ENCODE measurements around the gene KCTD12. TPM values are rescaled to one million over a fixed set of nuclear protein-coding genes. Genes with fewer than 3 reads are reported as not detected.

KCTD12 gene
- total and polyA plus RNA-seq, 2 donors (not counting 3 experiments of a cell fraction or from before 2014, with no cell fraction given) = 95.9 to 116 TPM

- Histone ChIP-seq H4K20me1 (replicated peaks; ENCODE audit: control insufficient read depth, extremely low read depth, insufficient read depth, low read length) (no peaks in the 10 kb centered on the region), H3K4me1 (ENCODE audit: control insufficient read depth, extremely low read depth, insufficient read depth, low read length) (peaks cover 32% of the 10 kb centered on the region), H3K9me1 (replicated peaks; ENCODE audit: control insufficient read depth, extremely low read depth, insufficient read depth, low read length) (no peaks in the 10 kb centered on the region), H3K79me2 (ENCODE audit: control insufficient read depth, insufficient read depth, low read length) (no peaks in the 10 kb centered on the region), H3K36me3 (ENCODE audit: control insufficient read depth in 2 of 2, extremely low read depth in 1 of 2, insufficient read depth in 2 of 2, low read length in 2 of 2) (no peaks in the 10 kb centered on the region), H3K4me3 (replicated peaks in 1 of 3; ENCODE audit: insufficient read depth in 1 of 3, low read depth in 1 of 3, low read length in 3 of 3) (no peak overlapping the region), H3K27ac (ENCODE audit: insufficient read depth, low read depth, low read length) (no peak overlapping the region), H3K9me3 (replicated peaks; ENCODE audit: control insufficient read depth, insufficient read depth, low read length) (no peaks in the 10 kb centered on the region), H3K9ac (replicated peaks; ENCODE audit: extremely low read depth, insufficient read depth, low read length) (no peak overlapping the region), H3K27me3 (ENCODE audit: control insufficient read depth in 2 of 2, insufficient read depth in 2 of 2, low read length in 2 of 2) (no peaks in the 10 kb centered on the region), H2AFZ (ENCODE audit: low read depth, low read length) (no peak overlapping the region), H3K4me2 (ENCODE audit: insufficient read depth, low read length) (no peak overlapping the region)
- ChIA-PET POLR2A (no interaction called here), CTCF (interaction anchor here (2.0 kb wide), 1 partner anchor 10 kb away, joined by 11 read pairs; no protein-coding TSS in a partner anchor)
- no peak for DNase-seq (ENCODE audit: low read depth, low spot score)
- TF ChIP-seq CTCF (IDR thresholded peaks at IDR 0.05; ENCODE audit: extremely low read depth in 1 of 2, insufficient read depth in 1 of 2, low read depth in 1 of 2, low read length in 2 of 2) (no peak), POLR2AphosphoS5 (IDR thresholded peaks at IDR 0.05; ENCODE audit: insufficient read depth, low read depth, low read length) (no peak), GATA2 (IDR thresholded peaks at IDR 0.05; ENCODE audit: insufficient read depth, insufficient read length, low read depth, low read length) (no peak), POLR2A (IDR thresholded peaks at IDR 0.05; ENCODE audit: low read depth, low read length) (no peak), FOS (IDR thresholded peaks at IDR 0.05; ENCODE audit: borderline replicate concordance, insufficient read depth, low read length) (no peak)
- FAIRE-seq = no peak
- dilution Hi-C loops (cut with MboI; ENCODE audit: extremely low pct_ligation_motif_present, low sequenced_read_pairs) (no loop called here), intact Hi-C loops (cut with micrococcal nuclease) (no loop called here)
- BruUV-seq (replicated peaks) = no TSS peak
These were observed 10.9 kb downstream of the KCTD12 start for GRCh38 chr13:76875271-76875815.

GRCh38 chr13:76874479-76874878 is 11.7 kb downstream of the KCTD12 start:
- Histone ChIP-seq H3K36me3 (ENCODE audit: control insufficient read depth in 2 of 2, extremely low read depth in 1 of 2, insufficient read depth in 2 of 2, low read length in 2 of 2) (no peaks in the 10 kb centered on the region), H3K4me1 (ENCODE audit: control insufficient read depth, extremely low read depth, insufficient read depth, low read length) (peaks cover 23% of the 10 kb centered on the region), H3K9me3 (replicated peaks; ENCODE audit: control insufficient read depth, insufficient read depth, low read length) (no peaks in the 10 kb centered on the region), H4K20me1 (replicated peaks; ENCODE audit: control insufficient read depth, extremely low read depth, insufficient read depth, low read length) (no peaks in the 10 kb centered on the region), H3K9ac (replicated peaks; ENCODE audit: extremely low read depth, insufficient read depth, low read length) (no peak overlapping the region), H3K27me3 (ENCODE audit: control insufficient read depth in 2 of 2, insufficient read depth in 2 of 2, low read length in 2 of 2) (no peaks in the 10 kb centered on the region), H3K4me2 (ENCODE audit: insufficient read depth, low read length) (no peak overlapping the region), H3K4me3 (replicated peaks in 1 of 3; ENCODE audit: insufficient read depth in 1 of 3, low read depth in 1 of 3, low read length in 3 of 3) (no peak overlapping the region), H3K79me2 (ENCODE audit: control insufficient read depth, insufficient read depth, low read length) (no peaks in the 10 kb centered on the region), H2AFZ (ENCODE audit: low read depth, low read length) (no peak overlapping the region), H3K27ac (ENCODE audit: insufficient read depth, low read depth, low read length) (no peak overlapping the region), H3K9me1 (replicated peaks; ENCODE audit: control insufficient read depth, extremely low read depth, insufficient read depth, low read length) (no peaks in the 10 kb centered on the region)
- DNase-seq (ENCODE audit: low read depth, low spot score) = no peak
- TF ChIP-seq MYC (IDR thresholded peaks at IDR 0.05; ENCODE audit: low read depth, low read length) = no peak
- no peak for TF ChIP-seq POLR2A (IDR thresholded peaks at IDR 0.05; ENCODE audit: low read depth, low read length)
- TF ChIP-seq EZH2 (IDR thresholded peaks at IDR 0.05; ENCODE audit: borderline replicate concordance, low read depth, low read length, severe bottlenecking) = no peak
- no peak for TF ChIP-seq MAX (IDR thresholded peaks at IDR 0.05; ENCODE audit: insufficient read depth, insufficient read length)
- no peak for TF ChIP-seq POLR2AphosphoS5 (IDR thresholded peaks at IDR 0.05; ENCODE audit: insufficient read depth, low read depth, low read length)
- no peak for TF ChIP-seq FOS (IDR thresholded peaks at IDR 0.05; ENCODE audit: borderline replicate concordance, insufficient read depth, low read length)
- TF ChIP-seq GATA2 (IDR thresholded peaks at IDR 0.05; ENCODE audit: insufficient read depth, insufficient read length, low read depth, low read length) = no peak
- TF ChIP-seq JUN (IDR thresholded peaks at IDR 0.05; ENCODE audit: borderline replicate concordance, insufficient read depth, insufficient read length, low read depth) = no peak
- TF ChIP-seq CTCF (IDR thresholded peaks at IDR 0.05; ENCODE audit: extremely low read depth in 1 of 2, insufficient read depth in 1 of 2, low read depth in 1 of 2, low read length in 2 of 2) = no peak
- dilution Hi-C loops (cut with MboI; ENCODE audit: extremely low pct_ligation_motif_present, low sequenced_read_pairs) = no loop called here
- intact Hi-C loops (cut with micrococcal nuclease) = no loop called here
- CTCF ChIA-PET = interaction anchor here (2.0 kb wide), 1 partner anchor 10 kb away, joined by 11 read pairs; no protein-coding TSS in a partner anchor
- FAIRE-seq = no peak
- no TSS peak for BruUV-seq (replicated peaks)
- POLR2A ChIA-PET = no interaction called here

Measured in endothelial cell of umbilical vein (primary cell).